ENCODE measurements around the gene C15orf40. TPM values are rescaled to one million over a fixed set of nuclear protein-coding genes. Genes with fewer than 3 reads are reported as not detected.

Gene C15orf40
- total and polyA plus RNA-seq, 8 donors: 13.0 to 26.7 (median 23.6) TPM

- no peaks in the 10 kb centered on the region for H3K4me1 ChIP-seq
- H3K9me3 ChIP-seq: no peaks in the 10 kb centered on the region
- no peak overlapping the region for H3K27ac ChIP-seq
- peak in 1 of 4 donors; percentile 7 for DNase-seq
- peaks cover 0 to 53% of the 10 kb centered on the region in 2 donors for H3K36me3 ChIP-seq
- H3K4me3 ChIP-seq: no peak overlapping the region
- TF ChIP-seq CTCF (IDR thresholded peaks at IDR 0.05): no peak
- ATAC-seq: no peak
- no peaks in the 10 kb centered on the region for H3K27me3 ChIP-seq
- intact Hi-C loops (cut with DNase I): no loop called here
Observed at GRCh38 chr15:83018436-83018835, 7.0 kb upstream of the C15orf40 start.

- Histone ChIP-seq H3K36me3 (peaks cover 0 to 53% of the 10 kb centered on the region in 2 donors), H3K27ac (no peak overlapping the region), H3K4me1 (peaks cover 0 to 9% of the 10 kb centered on the region in 2 donors), H3K9me3 (no peaks in the 10 kb centered on the region), H3K4me3 (no peak overlapping the region), H3K27me3 (no peaks in the 10 kb centered on the region)
- DNase-seq (no peak), ATAC-seq (no peak)
- intact Hi-C loops (cut with DNase I): no loop called here
- TF ChIP-seq CTCF (IDR thresholded peaks at IDR 0.05): no peak
Observed at GRCh38 chr15:83016906-83017305, 5.5 kb upstream of the C15orf40 start.

- Histone ChIP-seq H3K9me3 (no peaks in the 10 kb centered on the region), H3K4me1 (peaks cover 4 to 16% of the 10 kb centered on the region in 2 donors), H3K27ac (no peak overlapping the region), H3K4me3 (no peak overlapping the region), H3K36me3 (peaks cover 0 to 41% of the 10 kb centered on the region in 2 donors), H3K27me3 (no peaks in the 10 kb centered on the region)
- intact Hi-C loops (cut with DNase I): no loop called here
- TF ChIP-seq CTCF (IDR thresholded peaks at IDR 0.05): no peak
- no peak for DNase-seq
- ATAC-seq: no peak
Observed at GRCh38 chr15:83015361-83015760, 3.9 kb upstream of the C15orf40 start.

- no peak for ATAC-seq
- H3K4me3 ChIP-seq: no peak overlapping the region
- H3K9me3 ChIP-seq: no peaks in the 10 kb centered on the region
- DNase-seq: no peak
- H3K4me1 ChIP-seq: peaks cover 6 to 27% of the 10 kb centered on the region in 2 donors
- TF ChIP-seq CTCF (IDR thresholded peaks at IDR 0.05): no peak
- no peaks in the 10 kb centered on the region for H3K27me3 ChIP-seq
- intact Hi-C loops (cut with DNase I): no loop called here
- H3K36me3 ChIP-seq: peaks cover 0 to 34% of the 10 kb centered on the region in 2 donors
- no peak overlapping the region for H3K27ac ChIP-seq
Observed at GRCh38 chr15:83014205-83014653, 2.8 kb upstream of the C15orf40 start.

GRCh38 chr15:83012636-83013035 lies 1.2 kb upstream of the C15orf40 start:
- peaks cover 6 to 35% of the 10 kb centered on the region in 2 donors for H3K4me1 ChIP-seq
- peaks cover 0 to 35% of the 10 kb centered on the region in 2 donors for H3K36me3 ChIP-seq
- H3K4me3 ChIP-seq: no peak overlapping the region
- no peaks in the 10 kb centered on the region for H3K27me3 ChIP-seq
- no peaks in the 10 kb centered on the region for H3K9me3 ChIP-seq
- DNase-seq (no peak), ATAC-seq (no peak)
- TF ChIP-seq CTCF (IDR thresholded peaks at IDR 0.05): no peak
- H3K27ac ChIP-seq: no peak overlapping the region
- intact Hi-C loops (cut with DNase I): no loop called here
